KG1 (cell line): ENCODE measurements around the gene PNPLA2.

ENCODE experiments used
- DNase-seq: peaks from one replicate; lab custom pipeline; 2025; lab: John Stamatoyannopoulos, UW

PNPLA2 gene

GRCh38 chr11:844693-845644 lies 26.3 kb downstream of the PNPLA2 start:
- no peak for DNase-seq

GRCh38 chr11:845872-846495 lies 27.3 kb downstream of the PNPLA2 start:
- DNase-seq: no peak

GRCh38 chr11:846496-847098 lies 27.9 kb downstream of the PNPLA2 start:
- no peak for DNase-seq

- no peak for DNase-seq
These were observed 29.2 kb downstream of the PNPLA2 start for GRCh38 chr11:847876-848275.

GRCh38 chr11:848380-848931 lies 29.7 kb downstream of the PNPLA2 start:
- no peak for DNase-seq

- no peak for DNase-seq
These were observed 30.6 kb downstream of the PNPLA2 start for GRCh38 chr11:849104-849824.

- no peak for DNase-seq
These were observed 31.4 kb downstream of the PNPLA2 start for GRCh38 chr11:849951-850774.

- DNase-seq: no peak
These were observed 32.4 kb downstream of the PNPLA2 start for GRCh38 chr11:850775-851763.

- DNase-seq: no peak
These were observed 34.0 kb downstream of the PNPLA2 start for GRCh38 chr11:852762-853161.

- DNase-seq: no peak
These were observed 35.2 kb downstream of the PNPLA2 start for GRCh38 chr11:853682-854448.

- DNase-seq: no peak
These were observed 36.1 kb downstream of the PNPLA2 start for GRCh38 chr11:854601-855329.

- DNase-seq: no peak
These were observed 36.6 kb downstream of the PNPLA2 start for GRCh38 chr11:855330-855674.

- DNase-seq: no peak
These were observed 37.1 kb downstream of the PNPLA2 start for GRCh38 chr11:855796-856195.

- DNase-seq: no peak
These were observed 37.7 kb downstream of the PNPLA2 start for GRCh38 chr11:856397-856796.

- no peak for DNase-seq
These were observed 39.5 kb downstream of the PNPLA2 start for GRCh38 chr11:858053-858761.

GRCh38 chr11:858762-859339 lies 40.1 kb downstream of the PNPLA2 start:
- DNase-seq: no peak

- no peak for DNase-seq
These were observed 40.8 kb downstream of the PNPLA2 start for GRCh38 chr11:859394-860131.
